GM12801 (cell line): ENCODE results near the gene ATG7.

Experiments
- TF ChIP-seq, protein P1 (sequence below): IDR thresholded peaks from one replicate; pipeline ENCODE4 v1.5.1; 2011; ENCODE audit warnings: control low read depth; ENCODE audit not compliant: insufficient read length; ENCODE audit errors: extremely low read depth

ATG7 gene

DNA sequence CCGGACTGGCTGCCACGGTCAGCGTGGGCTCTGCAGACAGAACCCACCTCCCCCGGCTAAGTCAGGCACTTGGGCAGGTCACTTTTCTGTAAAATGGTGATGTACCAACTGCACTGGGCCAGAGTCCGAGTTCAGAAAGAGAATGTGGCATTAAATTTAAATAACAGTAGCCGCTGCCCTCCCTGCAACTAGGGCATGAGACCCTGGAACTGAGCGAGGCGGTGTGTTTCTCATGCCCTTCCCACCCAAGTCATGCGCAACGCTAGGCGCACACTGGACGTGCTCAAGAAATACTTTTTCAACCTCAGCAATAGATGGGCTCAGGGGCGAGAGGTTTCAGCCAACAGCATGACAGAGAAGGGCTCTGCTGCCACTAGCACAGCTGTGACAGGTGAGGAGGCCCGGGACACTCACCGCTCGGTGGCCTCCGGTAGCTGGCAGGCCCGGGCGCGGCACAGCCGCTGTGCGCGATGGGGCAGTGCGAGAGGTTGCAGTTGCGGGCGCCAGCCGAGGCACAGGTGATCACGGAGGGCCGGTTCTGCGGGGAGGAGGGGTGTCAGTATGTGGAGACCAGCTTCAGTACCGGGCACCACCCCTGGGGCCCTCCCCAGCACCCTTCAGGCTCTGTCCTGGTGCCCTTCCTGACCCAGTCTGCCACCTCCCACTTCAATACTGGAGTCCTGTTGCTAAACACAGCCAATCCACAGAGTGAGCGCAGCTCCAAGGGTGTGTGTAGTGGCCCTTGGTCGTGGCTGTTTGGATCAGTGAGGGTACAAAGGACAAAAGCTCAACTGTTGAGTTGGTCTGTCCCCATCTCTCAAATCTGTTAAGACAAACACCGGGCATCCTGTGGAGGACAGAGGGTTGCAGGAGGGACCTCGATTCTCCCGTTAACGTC lies 287.0 kb downstream of the ATG7 start:
- TF ChIP-seq, protein P1, sequence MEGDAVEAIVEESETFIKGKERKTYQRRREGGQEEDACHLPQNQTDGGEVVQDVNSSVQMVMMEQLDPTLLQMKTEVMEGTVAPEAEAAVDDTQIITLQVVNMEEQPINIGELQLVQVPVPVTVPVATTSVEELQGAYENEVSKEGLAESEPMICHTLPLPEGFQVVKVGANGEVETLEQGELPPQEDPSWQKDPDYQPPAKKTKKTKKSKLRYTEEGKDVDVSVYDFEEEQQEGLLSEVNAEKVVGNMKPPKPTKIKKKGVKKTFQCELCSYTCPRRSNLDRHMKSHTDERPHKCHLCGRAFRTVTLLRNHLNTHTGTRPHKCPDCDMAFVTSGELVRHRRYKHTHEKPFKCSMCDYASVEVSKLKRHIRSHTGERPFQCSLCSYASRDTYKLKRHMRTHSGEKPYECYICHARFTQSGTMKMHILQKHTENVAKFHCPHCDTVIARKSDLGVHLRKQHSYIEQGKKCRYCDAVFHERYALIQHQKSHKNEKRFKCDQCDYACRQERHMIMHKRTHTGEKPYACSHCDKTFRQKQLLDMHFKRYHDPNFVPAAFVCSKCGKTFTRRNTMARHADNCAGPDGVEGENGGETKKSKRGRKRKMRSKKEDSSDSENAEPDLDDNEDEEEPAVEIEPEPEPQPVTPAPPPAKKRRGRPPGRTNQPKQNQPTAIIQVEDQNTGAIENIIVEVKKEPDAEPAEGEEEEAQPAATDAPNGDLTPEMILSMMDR = no peak

DNA sequence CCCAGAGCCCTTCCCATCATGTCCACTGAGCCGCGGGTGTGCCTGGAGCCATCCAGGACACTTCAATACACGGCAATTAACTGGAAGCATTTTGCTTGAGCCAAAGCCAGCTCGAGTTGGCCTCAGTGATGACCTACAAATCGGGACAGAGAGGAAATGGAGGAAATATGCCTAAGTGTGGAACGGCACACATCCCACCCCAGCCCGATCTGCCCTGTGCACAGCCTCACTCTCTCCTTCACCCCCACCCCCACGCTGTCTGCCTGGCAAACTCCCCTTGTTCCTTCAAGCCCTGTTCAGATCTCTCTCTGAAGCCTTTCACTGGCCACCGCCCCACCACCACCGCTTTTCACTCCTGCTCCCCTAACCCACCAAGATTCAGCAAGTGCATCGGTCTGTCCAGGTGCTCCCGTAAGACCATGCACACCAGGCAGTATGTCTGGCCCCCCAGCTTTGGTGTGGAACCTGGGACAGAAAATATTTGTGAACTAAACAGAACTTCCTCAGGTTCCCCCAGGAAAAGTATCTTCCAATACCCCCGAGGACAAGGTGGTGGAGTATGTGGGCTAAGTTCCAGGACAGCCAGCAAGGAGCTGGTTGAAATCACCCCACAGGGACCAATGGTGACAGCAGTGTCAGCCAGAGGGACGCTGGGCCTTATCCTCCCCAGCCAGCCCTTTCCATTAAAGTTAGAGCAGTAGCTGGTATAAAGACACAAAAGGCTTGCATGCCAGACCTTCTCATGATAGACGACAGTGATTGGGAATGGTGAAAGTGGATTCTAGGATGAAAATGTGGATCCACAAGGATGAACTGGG lies 287.8 kb downstream of the ATG7 start:
- TF ChIP-seq, protein P1 = no peak

DNA sequence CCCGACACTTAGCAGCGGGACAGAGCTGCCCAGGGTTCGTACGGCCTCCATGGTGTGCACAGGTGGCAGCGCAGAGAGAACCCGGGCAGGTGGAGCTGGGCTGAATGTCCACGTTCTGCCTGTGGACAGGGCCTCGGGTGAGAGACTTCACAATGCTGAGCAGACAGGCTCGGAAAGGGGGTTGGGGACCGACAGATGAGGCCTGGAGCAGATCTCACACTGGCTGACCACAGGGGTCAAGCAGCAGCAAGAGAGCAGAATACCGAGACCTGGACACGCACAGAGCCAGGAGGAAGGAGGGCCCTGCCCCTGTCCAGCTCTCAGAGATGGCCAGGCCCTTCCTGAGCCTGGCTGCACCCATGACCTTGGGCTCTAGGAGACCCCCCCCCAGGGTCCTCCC lies 288.5 kb downstream of the ATG7 start:
- TF ChIP-seq, protein P1 = no peak

DNA sequence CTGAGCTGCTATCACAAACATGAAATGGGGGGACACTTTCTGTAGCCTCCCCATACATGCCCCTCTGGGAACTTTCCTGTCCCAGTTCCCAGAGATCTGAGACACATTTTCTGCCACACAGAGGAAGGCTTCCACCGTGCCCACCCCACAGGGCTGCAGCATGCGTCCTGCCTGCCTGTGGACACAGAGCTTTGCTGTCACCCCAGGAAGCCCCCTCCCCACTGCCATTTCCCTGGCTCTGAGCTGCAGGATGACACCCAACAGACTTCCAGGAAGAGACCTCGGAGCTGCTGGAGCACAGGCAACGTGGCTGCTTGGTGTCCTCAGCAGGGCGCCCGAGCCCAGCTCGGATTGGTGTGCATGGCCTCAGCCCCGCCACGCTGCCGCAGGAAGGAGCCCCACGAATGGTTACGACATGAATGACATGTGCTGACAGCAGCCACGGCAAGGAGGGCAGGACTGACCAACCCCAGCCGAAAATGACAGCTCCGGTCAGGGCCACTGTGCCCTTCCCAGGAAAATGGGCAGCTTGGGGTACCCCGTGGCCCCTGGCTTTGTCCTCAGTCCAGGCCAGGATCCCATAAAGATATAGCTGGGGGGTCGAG lies 290.2 kb downstream of the ATG7 start:
- TF ChIP-seq, protein P1 = no peak

DNA sequence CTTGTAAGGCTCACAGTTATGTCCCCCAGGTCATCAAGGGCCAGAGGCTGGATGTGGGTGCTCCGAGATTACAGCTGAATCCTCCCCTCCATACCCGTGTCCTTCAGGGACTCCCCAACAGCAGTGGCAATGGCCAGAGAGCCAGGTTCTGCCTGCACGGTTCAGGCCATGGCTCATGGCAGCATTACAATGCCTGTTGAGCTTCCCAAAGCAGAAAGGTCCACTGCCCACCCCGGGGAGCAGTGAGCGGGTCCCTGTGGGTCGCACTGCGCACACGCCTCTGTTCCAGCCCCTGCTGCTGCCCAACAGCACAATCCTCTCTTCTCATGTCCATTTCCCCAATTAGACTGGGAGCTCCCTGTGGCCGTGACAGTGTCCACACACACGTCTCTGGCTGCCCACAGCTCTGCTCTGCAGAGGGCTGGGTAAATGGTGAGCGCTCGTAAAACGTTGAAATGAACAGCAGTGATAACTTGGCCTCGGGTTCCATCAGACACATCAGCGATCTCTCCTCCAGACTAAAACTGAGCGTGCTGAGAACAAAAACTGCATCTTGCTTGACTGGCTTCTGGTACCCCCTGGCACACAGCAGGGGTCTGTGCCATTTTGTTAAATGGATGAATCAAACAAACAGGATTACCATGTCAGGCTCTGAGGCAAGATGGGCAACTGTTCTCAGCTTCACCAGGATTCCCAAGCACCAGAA lies 291.1 kb downstream of the ATG7 start:
- TF ChIP-seq, protein P1 = no peak

DNA sequence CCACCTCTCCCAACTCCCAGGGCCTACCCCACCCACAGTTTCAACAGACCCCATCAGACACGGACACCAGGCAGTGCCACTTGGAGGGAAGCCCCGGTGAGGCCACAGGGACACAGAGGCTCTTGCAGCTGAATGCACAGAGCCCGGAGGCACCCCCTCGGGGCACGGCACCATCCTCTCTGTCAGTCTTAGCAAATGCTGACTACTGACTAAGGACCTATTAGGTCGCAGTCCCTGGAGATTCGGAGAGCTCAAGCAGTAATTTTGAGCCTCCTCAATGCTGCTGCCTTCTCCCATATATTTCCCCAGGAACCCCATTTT lies 291.6 kb downstream of the ATG7 start:
- TF ChIP-seq, protein P1 = no peak
